Hepatocyte (in vitro differentiated cells): ENCODE data around the gene ZCCHC7. TPM values are rescaled to one million over a fixed set of nuclear protein-coding genes. Genes with fewer than 3 reads are reported as not detected.
A peak's percentile ranks its signal among the peaks of the same experiment; 100 is the strongest.

Source experiments
- DNase-seq: peaks from one replicate; pipeline ENCODE4 v3.0.0-alpha.2; 2016; ENCODE audit warnings: low spot score
- H2AFZ ChIP-seq: fragments of 200-600 bp; sonication (generic); 2 replicates; pipeline ENCODE4 v1.6.0; 2016; ENCODE audit warnings: antibody characterized with exemption, mild to moderate bottlenecking
- H3K27ac ChIP-seq: fragments of 200-600 bp; sonication (generic); 2 replicates; pipeline ENCODE4 v1.5.1; 2016; ENCODE audit warnings: mild to moderate bottlenecking
- H3K27me3 ChIP-seq: fragments of 200-600 bp; sonication (generic); 2 replicates; pipeline ENCODE4 v1.6.1; 2016
- H3K36me3 ChIP-seq: fragments of 200-600 bp; sonication (generic); replicated peaks from 2 replicates; pipeline ENCODE4 v1.5.1; 2016; ENCODE audit warnings: low read depth; ENCODE audit not compliant: insufficient read depth
- H3K4me1 ChIP-seq: fragments of 200-600 bp; sonication (generic); 2 replicates; pipeline ENCODE4 v1.5.1; 2016; ENCODE audit warnings: mild to moderate bottlenecking, moderate library complexity; ENCODE audit not compliant: insufficient read depth
- H3K4me2 ChIP-seq: fragments of 200-600 bp; sonication (generic); 2 replicates; pipeline ENCODE4 v1.6.0; 2016
- H3K4me3 ChIP-seq: fragments of 200-600 bp; sonication (generic); 2 replicates; pipeline ENCODE4 v1.5.1; 2016; ENCODE audit warnings: mild to moderate bottlenecking
- H3K79me2 ChIP-seq: fragments of 200-600 bp; sonication (generic); 2 replicates; pipeline ENCODE4 v1.6.0; 2017; ENCODE audit warnings: mild to moderate bottlenecking
- H3K9me2 ChIP-seq: fragments of 200-600 bp; sonication (generic); replicated peaks from 2 replicates; pipeline ENCODE4 v1.6.0; 2017; ENCODE audit warnings: mild to moderate bottlenecking; ENCODE audit not compliant: insufficient read depth
- H3K9me3 ChIP-seq: fragments of 200-600 bp; sonication (generic); 2 replicates; pipeline ENCODE4 v1.5.1; 2016; ENCODE audit warnings: low read depth, mild to moderate bottlenecking
- H4K20me1 ChIP-seq: fragments of 200-600 bp; sonication (generic); 2 replicates; pipeline ENCODE4 v1.6.0; 2016; ENCODE audit warnings: mild to moderate bottlenecking; ENCODE audit not compliant: insufficient read depth, poor library complexity, severe bottlenecking
- CTCF ChIP-seq: fragments of 200-600 bp; sonication (generic); IDR thresholded peaks from 2 replicates; pipeline ENCODE4 v1.5.1; 2016; ENCODE audit warnings: antibody characterized with exemption, mild to moderate bottlenecking; ENCODE audit not compliant: poor library complexity
- EZH2 ChIP-seq: fragments of 200-600 bp; sonication (generic); IDR thresholded peaks from 2 replicates; pipeline ENCODE4 v1.6.1; 2016; ENCODE audit warnings: antibody characterized with exemption, mild to moderate bottlenecking, borderline replicate concordance
- EZH2phosphoT487 ChIP-seq: fragments of 200-600 bp; sonication (generic); IDR thresholded peaks from one replicate; pipeline ENCODE4 v1.6.1; 2018; ENCODE audit warnings: antibody characterized with exemption, mild to moderate bottlenecking, low read depth, moderate library complexity; ENCODE audit not compliant: unreplicated experiment, severe bottlenecking
- WGBS: methylation state at CpG from one replicate; pipeline ENCODE4 v1.1.6; 2016; ENCODE audit warnings: low lambda C conversion rate; ENCODE audit errors: missing lambda C conversion rate; 5-methylcytosine and 5-hydroxymethylcytosine counted together
- polyA plus RNA-seq: library from polyadenylated mRNA; unstranded; fragments of >200 nt; fragmentation: Nextera tagmentation; extraction: Ambion mirVana; gene quantifications from 2 replicates; pipeline ENCODE4 v1.2.1, GENCODE V29; 2016
- total RNA-seq: library from RNA; depleted of rRNA; stranded (reverse); fragments of >200 nt; gene quantifications from 2 replicates; pipeline ENCODE4 v1.2.3, GENCODE V29; 2014

Gene ZCCHC7
- total and polyA plus RNA-seq, 2 experiments from 2014 or later: 12.3 to 14.6 TPM

DNA sequence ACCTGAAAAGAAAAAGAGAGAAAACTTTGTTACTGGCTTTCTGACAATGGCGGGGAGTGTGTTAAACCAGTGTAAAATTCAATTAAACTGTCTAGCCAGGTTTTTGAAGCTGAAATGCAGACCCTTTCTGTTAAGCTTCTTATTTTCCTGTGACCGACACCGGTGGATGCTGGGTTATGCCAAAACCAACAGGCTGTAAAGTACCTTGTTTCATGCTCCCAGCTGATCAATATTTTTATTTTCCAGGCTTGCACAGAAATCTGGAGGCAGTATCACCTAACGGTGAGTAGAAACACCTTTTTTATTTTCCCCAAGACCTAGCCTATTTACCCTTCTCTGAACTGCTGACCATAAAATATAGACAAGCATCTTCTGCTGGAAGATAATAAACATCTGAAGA, 207.2 kb downstream of the ZCCHC7 start:
- 73% methylated on average over 4 of the region's 4 CpGs for WGBS
- no peaks in the 10 kb centered on the region for H3K9me2 ChIP-seq
- no peaks in the 10 kb centered on the region for H3K79me2 ChIP-seq
- no peaks in the 10 kb centered on the region for H3K36me3 ChIP-seq
- H4K20me1 ChIP-seq: peaks cover 4% of the 10 kb centered on the region
- no peak overlapping the region for H3K27ac ChIP-seq
- no peak for DNase-seq
- H3K9me3 ChIP-seq: no peaks in the 10 kb centered on the region
- peaks cover 5% of the 10 kb centered on the region for H3K4me1 ChIP-seq
- H3K4me3 ChIP-seq: no peak overlapping the region
- no peaks in the 10 kb centered on the region for H3K27me3 ChIP-seq
- no peak overlapping the region for H2AFZ ChIP-seq
- peak overlapping the region; percentile 7 for H3K4me2 ChIP-seq
- TF ChIP-seq EZH2phosphoT487 (no peak), EZH2 (no peak), CTCF (no peak)

DNA sequence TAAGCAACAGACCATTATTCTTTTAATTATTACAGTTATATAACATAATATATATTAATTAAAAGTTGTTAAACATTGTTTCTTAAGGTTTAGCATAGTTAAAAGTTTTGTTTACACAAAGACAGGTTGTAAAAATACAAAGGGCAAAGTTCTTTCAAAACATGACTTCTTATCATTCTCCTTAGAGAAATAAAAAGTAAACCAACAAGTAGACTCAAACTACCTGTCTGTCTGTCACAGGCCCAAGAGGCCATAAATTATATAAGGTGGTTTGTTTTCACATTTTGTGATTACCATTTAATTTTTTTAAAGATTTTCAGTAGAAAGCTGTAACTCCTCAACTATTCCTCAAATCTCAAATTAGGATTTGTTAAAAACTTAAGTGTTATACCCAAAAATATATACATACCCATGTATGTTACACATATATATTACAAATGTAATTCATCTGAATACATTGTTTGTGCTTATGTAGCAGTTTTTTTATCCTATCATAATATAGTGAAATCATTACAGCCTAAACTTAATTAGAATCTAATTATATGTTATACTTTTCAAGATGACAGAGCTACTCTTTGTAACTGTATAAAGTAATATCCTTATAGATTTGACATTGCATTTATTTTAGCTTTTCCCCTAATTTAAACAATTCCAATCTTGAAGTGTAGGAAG, 208.3 kb downstream of the ZCCHC7 start:
- no peak for DNase-seq
- Histone ChIP-seq H2AFZ (no peak overlapping the region), H4K20me1 (peaks cover 4% of the 10 kb centered on the region), H3K4me1 (peaks cover 5% of the 10 kb centered on the region), H3K9me2 (no peaks in the 10 kb centered on the region), H3K27me3 (no peaks in the 10 kb centered on the region), H3K4me2 (peak overlapping the region; percentile 14), H3K9me3 (no peaks in the 10 kb centered on the region), H3K79me2 (no peaks in the 10 kb centered on the region), H3K4me3 (no peak overlapping the region), H3K36me3 (no peaks in the 10 kb centered on the region), H3K27ac (no peak overlapping the region)
- TF ChIP-seq EZH2 (no peak), CTCF (no peak), EZH2phosphoT487 (no peak)

DNA sequence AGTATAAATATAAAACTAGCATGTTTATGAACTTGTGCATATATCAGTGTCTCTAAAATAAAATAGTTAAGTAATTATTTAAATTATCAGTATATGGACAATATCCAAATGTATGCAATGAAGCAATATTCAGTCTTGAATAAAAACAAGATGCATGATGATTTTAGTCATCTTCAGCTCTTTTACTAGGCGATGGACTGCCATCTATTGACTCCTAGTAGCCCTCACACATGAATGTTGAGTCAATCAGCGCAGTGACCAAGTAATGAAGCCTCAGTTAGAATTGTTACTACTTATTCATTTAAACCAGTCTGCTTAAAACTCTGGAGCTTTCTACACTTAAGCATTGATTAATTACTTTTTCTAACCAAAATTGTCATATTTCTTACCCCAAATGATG, 209.2 kb downstream of the ZCCHC7 start:
- TF ChIP-seq EZH2 (no peak), EZH2phosphoT487 (no peak), CTCF (peak; percentile 39)
- peaks cover 5% of the 10 kb centered on the region for H3K4me1 ChIP-seq
- no peaks in the 10 kb centered on the region for H3K79me2 ChIP-seq
- WGBS: 81% methylated on average over 2 of the region's 2 CpGs
- H3K9me3 ChIP-seq: no peaks in the 10 kb centered on the region
- no peaks in the 10 kb centered on the region for H3K36me3 ChIP-seq
- no peak overlapping the region for H3K4me2 ChIP-seq
- H3K27ac ChIP-seq: no peak overlapping the region
- no peaks in the 10 kb centered on the region for H3K27me3 ChIP-seq
- no peak overlapping the region for H2AFZ ChIP-seq
- peaks cover 4% of the 10 kb centered on the region for H4K20me1 ChIP-seq
- DNase-seq: no peak
- no peaks in the 10 kb centered on the region for H3K9me2 ChIP-seq
- no peak overlapping the region for H3K4me3 ChIP-seq

GRCh38 chr9:37331871-37332270, 211.5 kb downstream of the ZCCHC7 start:
- Histone ChIP-seq H3K4me2 (no peak overlapping the region), H3K27ac (no peak overlapping the region), H3K4me3 (no peak overlapping the region), H3K9me2 (no peaks in the 10 kb centered on the region), H3K79me2 (no peaks in the 10 kb centered on the region), H3K27me3 (no peaks in the 10 kb centered on the region), H3K4me1 (peaks cover 5% of the 10 kb centered on the region), H3K9me3 (no peaks in the 10 kb centered on the region), H3K36me3 (no peaks in the 10 kb centered on the region), H4K20me1 (no peaks in the 10 kb centered on the region), H2AFZ (no peak overlapping the region)
- no peak for DNase-seq
- no peak for TF ChIP-seq EZH2phosphoT487
- TF ChIP-seq EZH2: no peak
- TF ChIP-seq CTCF: no peak
- WGBS: 94% methylated on average over 1 of the region's 1 CpG
